Effector CD4-positive, alpha-beta T cell (primary cell): ENCODE results near the gene SSH2.
"Not testable (repeated sequence)": the region's sequence is repeated elsewhere in the genome, so short reads cannot be mapped to it uniquely, and the experiment has no call there.

Source experiments
- DNase-seq: peaks from one replicate; pipeline ENCODE4 v3.0.0-alpha.2; 2020

Gene SSH2

GRCh38 chr17:29698837-29699236 lies 231.2 kb downstream of the SSH2 start:
- no peak for DNase-seq

GRCh38 chr17:29698019-29698777 lies 231.8 kb downstream of the SSH2 start:
- no peak for DNase-seq

GRCh38 chr17:29697371-29697770 lies 232.7 kb downstream of the SSH2 start:
- no peak for DNase-seq

- no peak for DNase-seq
These were observed 235.0 kb downstream of the SSH2 start for GRCh38 chr17:29694918-29695563.

GRCh38 chr17:29693751-29694150 lies 236.3 kb downstream of the SSH2 start:
- no peak for DNase-seq

- no peak for DNase-seq
These were observed 242.4 kb downstream of the SSH2 start for GRCh38 chr17:29687596-29687995.

GRCh38 chr17:29686993-29687590 lies 242.9 kb downstream of the SSH2 start:
- no peak for DNase-seq

- DNase-seq, result no peak
These were observed 246.5 kb downstream of the SSH2 start for GRCh38 chr17:29683481-29683880.

- no peak for DNase-seq
These were observed 247.0 kb downstream of the SSH2 start for GRCh38 chr17:29682987-29683386.

GRCh38 chr17:29682054-29682453 lies 248.0 kb downstream of the SSH2 start:
- DNase-seq, result no peak

- no peak for DNase-seq
These were observed 252.2 kb downstream of the SSH2 start for GRCh38 chr17:29677824-29678223.

- DNase-seq, result no peak
These were observed 252.7 kb downstream of the SSH2 start for GRCh38 chr17:29677221-29677791.

- DNase-seq, result not testable (repeated sequence)
These were observed 254.1 kb downstream of the SSH2 start for GRCh38 chr17:29675961-29676360.

GRCh38 chr17:29674281-29674680 lies 255.7 kb downstream of the SSH2 start:
- DNase-seq, result no peak

GRCh38 chr17:29671661-29672060 lies 258.4 kb downstream of the SSH2 start:
- no peak for DNase-seq

- DNase-seq, result no peak
These were observed 260.8 kb downstream of the SSH2 start for GRCh38 chr17:29669266-29669665.

GRCh38 chr17:29667969-29668368 lies 262.1 kb downstream of the SSH2 start:
- no peak for DNase-seq

GRCh38 chr17:29665481-29665810 lies 264.6 kb downstream of the SSH2 start:
- DNase-seq, result no peak

GRCh38 chr17:29664743-29665480 lies 265.1 kb downstream of the SSH2 start:
- DNase-seq, result no peak

- no peak for DNase-seq
These were observed 266.9 kb downstream of the SSH2 start for GRCh38 chr17:29663155-29663554.

- no peak for DNase-seq
These were observed 268.8 kb downstream of the SSH2 start for GRCh38 chr17:29661213-29661612.

GRCh38 chr17:29659155-29659554 lies 270.9 kb downstream of the SSH2 start:
- no peak for DNase-seq

GRCh38 chr17:29655323-29655722 lies 274.7 kb downstream of the SSH2 start:
- no peak for DNase-seq
